ENCODE measurements around the gene NCKAP5.

GRCh38 chr2:133314795-133315194, 253.5 kb downstream of the NCKAP5 start:
- TF ChIP-seq CTCF (IDR thresholded peaks at IDR 0.05; ENCODE audit: insufficient read depth, low read length), result no peak
- TF ChIP-seq POLR2AphosphoS5 (IDR thresholded peaks at IDR 0.05; ENCODE audit: low read depth), result no peak
- TF ChIP-seq REST (IDR thresholded peaks at IDR 0.05; ENCODE audit: insufficient replicate concordance, low read depth), result no peak

All from HL-60 (cell line).